Naive B cell (primary cell): ENCODE data around the gene THPO. TPM values are rescaled to one million over a fixed set of nuclear protein-coding genes. Genes with fewer than 3 reads are reported as not detected.
"Not testable (repeated sequence)": the region's sequence is repeated elsewhere in the genome, so short reads cannot be mapped to it uniquely, and the experiment has no call there.

ENCODE experiments used
- ATAC-seq, 2 donors: fragments of 150-1000 bp; cut with Tn5 transposase; 2 replicates each; pipeline ENCODE4 v1.10.0; 2021; ENCODE audit warnings: low read depth in 2 of 2, mild to moderate bottlenecking in 2 of 2, moderate library complexity in 2 of 2
- DNase-seq: peaks from one replicate; pipeline ENCODE4 v3.0.0; 2022
- H3K27ac Mint-ChIP-seq, 6 donors: one replicate each; pipeline ENCODE4 v1.8.0; 2020 to 2022; ENCODE audit warnings: mild to moderate bottlenecking in 6 of 6, mixed read lengths in 6 of 6, moderate library complexity in 5 of 6, inconsistent platforms in 2 of 6
- H3K27me3 Mint-ChIP-seq, 3 donors: one replicate each; pipeline ENCODE4 v1.8.0; 2021 to 2022; ENCODE audit warnings: mixed read lengths in 3 of 3, mild to moderate bottlenecking in 1 of 3
- H3K36me3 Mint-ChIP-seq, 2 donors: one replicate each; pipeline ENCODE4 v1.8.0; 2020 to 2022; ENCODE audit warnings: mixed read lengths in 2 of 2, inconsistent platforms in 1 of 2, mild to moderate bottlenecking in 1 of 2
- H3K4me1 Mint-ChIP-seq, 3 donors: one replicate each; pipeline ENCODE4 v1.8.0; 2020 to 2022; ENCODE audit warnings: mixed read lengths in 3 of 3, inconsistent platforms in 1 of 3, mild to moderate bottlenecking in 1 of 3, moderate library complexity in 1 of 3
- H3K4me3 Mint-ChIP-seq, 8 donors: one replicate each; pipeline ENCODE4 v1.8.0; 2020 to 2022; ENCODE audit warnings: mild to moderate bottlenecking in 8 of 8, mixed read lengths in 8 of 8, moderate library complexity in 8 of 8, inconsistent platforms in 2 of 8
- H3K9me3 Mint-ChIP-seq, 7 donors: one replicate each; pipeline ENCODE4 v1.8.0; 2020 to 2022; ENCODE audit warnings: mixed read lengths in 7 of 7, mild to moderate bottlenecking in 5 of 7, inconsistent platforms in 2 of 7, moderate library complexity in 1 of 7
- polyA plus RNA-seq, 6 donors: library from polyadenylated mRNA; unstranded; fragments of 300-500 nt; fragmentation: Illumina TruSeq; gene quantifications; one replicate each; pipeline ENCODE4 v1.2.3, GENCODE V29; 2021; ENCODE audit warnings: low read depth in 6 of 6

The THPO gene
- polyA plus RNA-seq, 6 donors from 2014 or later = not detected

DNA sequence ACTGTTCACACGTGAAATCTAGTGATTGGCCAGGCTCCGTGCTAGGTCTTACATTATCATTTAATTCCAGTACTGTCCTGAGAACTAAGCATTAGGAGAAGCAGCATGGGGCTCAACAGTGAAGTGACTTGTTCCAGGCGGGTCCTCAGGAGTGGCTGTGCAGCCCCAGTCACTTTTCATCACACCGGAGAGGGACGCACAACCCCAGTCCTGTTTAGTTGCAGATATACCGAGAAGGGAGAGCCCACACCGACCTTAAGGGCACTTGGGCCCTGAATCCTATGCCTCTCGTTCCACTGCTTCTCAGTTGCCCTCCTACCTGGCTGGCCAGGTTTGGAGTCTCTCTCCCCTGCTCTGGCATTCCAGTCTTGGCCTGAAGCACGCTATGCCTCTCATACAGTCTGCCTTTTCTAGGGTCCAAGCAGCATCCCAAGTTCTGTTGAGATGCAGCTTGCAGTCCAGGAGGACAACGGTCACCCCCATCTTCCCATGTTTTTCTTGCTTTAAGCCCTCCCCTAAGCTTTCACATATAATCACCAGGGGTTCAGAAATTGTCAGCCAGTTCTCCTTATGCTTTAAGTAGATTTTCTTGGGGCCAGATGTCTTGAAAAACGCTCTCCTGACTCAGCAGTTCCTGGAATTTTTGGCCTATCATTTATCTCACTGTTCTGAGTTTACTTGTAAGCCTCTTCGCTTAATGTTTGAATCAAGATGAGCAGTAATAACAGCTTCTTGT is 30.5 kb downstream of the THPO start:
- Mint-ChIP-seq H3K4me3 (no peak overlapping the region), H3K9me3 (no peaks in the 10 kb centered on the region), H3K27me3 (no peaks in the 10 kb centered on the region), H3K36me3 (peaks cover 0 to 4% of the 10 kb centered on the region in 2 donors), H3K4me1 (peaks cover 0 to 4% (median 0%) of the 10 kb centered on the region in 3 donors), H3K27ac (peak overlapping the region in 1 of 6 donors; percentile 62)
- no peak for DNase-seq
- no peak for ATAC-seq

DNA sequence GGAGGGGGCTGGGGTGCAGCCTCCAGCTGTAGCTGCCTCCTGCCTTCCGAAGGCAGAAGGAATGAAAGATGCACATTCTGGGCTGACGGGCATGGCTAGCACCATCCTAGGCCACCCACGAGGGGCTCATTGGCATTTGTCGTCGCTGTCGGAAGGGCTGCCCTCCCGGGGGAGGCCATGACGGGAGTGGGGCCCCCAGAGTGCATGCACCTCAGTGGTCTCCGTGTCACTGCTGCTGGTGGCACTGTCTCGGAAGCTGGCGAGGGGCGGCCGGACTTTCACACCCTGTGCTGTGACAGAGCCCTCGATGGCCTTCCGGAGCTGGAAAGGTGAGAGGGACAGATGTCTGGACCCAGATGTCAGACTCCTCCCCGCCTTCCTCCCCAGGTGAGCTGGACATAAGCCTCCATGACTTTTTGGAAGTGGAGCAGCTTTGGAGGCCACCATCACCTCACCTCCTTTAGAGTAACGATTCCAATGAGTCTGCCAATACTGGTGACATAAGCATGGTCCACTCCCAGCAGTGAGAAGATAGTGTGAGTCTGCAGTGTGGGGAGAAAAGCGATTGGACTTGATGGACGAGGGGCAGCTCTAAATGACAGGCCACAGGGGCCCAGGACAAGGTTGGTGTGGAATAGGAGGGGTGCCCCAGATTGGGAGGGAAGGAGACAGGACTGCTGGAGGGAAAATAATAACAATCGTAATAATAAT is 31.4 kb downstream of the THPO start:
- Mint-ChIP-seq H3K4me3 (no peak overlapping the region), H3K4me1 (peaks cover 0 to 4% (median 1%) of the 10 kb centered on the region in 3 donors), H3K9me3 (no peaks in the 10 kb centered on the region), H3K27ac (no peak overlapping the region), H3K36me3 (peaks cover 0 to 6% of the 10 kb centered on the region in 2 donors), H3K27me3 (no peaks in the 10 kb centered on the region)
- DNase-seq (no peak), ATAC-seq (no peak)

DNA sequence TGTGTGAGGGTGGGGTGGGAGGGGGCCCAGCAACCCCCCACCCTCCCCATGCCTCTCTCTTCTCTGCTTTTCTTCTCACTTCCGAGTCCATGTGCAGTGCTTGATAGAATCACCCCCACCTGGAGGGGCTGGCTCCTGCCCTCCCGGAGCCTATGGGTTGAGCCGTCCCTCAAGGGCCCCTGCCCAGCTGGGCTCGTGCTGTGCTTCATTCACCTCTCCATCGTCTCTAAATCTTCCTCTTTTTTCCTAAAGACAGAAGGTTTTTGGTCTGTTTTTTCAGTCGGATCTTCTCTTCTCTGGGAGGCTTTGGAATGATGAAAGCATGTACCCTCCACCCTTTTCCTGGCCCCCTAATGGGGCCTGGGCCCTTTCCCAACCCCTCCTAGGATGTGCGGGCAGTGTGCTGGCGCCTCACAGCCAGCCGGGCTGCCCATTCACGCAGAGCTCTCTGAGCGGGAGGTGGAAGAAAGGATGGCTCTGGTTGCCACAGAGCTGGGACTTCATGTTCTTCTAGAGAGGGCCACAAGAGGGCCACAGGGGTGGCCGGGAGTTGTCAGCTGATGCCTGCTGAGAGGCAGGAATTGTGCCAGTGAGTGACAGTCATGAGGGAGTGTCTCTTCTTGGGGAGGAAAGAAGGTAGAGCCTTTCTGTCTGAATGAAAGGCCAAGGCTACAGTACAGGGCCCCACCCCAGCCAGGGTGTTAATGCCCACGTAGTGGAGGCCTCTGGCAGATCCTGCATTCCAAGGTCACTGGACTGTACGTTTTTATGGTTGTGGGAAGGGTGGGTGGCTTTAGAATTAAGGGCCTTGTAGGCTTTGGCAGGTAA is 32.5 kb downstream of the THPO start:
- Mint-ChIP-seq H3K27ac (peak overlapping the region in 2 of 6 donors; percentile 16 to 60), H3K27me3 (no peaks in the 10 kb centered on the region), H3K4me1 (peaks cover 0 to 7% (median 1%) of the 10 kb centered on the region in 3 donors), H3K36me3 (peaks cover 0 to 6% of the 10 kb centered on the region in 2 donors), H3K4me3 (no peak overlapping the region), H3K9me3 (no peaks in the 10 kb centered on the region)
- no peak for DNase-seq
- peak in 1 of 2 donors; percentile 36 for ATAC-seq

DNA sequence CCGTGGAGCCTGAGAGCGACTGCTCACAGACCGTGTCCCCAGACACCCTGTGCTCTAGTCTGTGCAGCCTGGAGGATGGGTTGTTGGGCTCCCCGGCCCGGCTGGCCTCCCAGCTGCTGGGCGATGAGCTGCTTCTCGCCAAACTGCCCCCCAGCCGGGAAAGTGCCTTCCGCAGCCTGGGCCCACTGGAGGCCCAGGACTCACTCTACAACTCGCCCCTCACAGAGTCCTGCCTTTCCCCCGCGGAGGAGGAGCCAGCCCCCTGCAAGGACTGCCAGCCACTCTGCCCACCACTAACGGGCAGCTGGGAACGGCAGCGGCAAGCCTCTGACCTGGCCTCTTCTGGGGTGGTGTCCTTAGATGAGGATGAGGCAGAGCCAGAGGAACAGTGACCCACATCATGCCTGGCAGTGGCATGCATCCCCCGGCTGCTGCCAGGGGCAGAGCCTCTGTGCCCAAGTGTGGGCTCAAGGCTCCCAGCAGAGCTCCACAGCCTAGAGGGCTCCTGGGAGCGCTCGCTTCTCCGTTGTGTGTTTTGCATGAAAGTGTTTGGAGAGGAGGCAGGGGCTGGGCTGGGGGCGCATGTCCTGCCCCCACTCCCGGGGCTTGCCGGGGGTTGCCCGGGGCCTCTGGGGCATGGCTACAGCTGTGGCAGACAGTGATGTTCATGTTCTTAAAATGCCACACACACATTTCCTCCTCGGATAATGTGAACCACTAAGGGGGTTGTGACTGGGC is 33.3 kb downstream of the THPO start:
- DNase-seq (no peak), ATAC-seq (no peak)
- Mint-ChIP-seq H3K36me3 (peaks cover 0 to 6% of the 10 kb centered on the region in 2 donors), H3K4me1 (peaks cover 0 to 7% (median 1%) of the 10 kb centered on the region in 3 donors), H3K27ac (no peak overlapping the region), H3K4me3 (no peak overlapping the region), H3K9me3 (no peaks in the 10 kb centered on the region), H3K27me3 (no peaks in the 10 kb centered on the region)

DNA sequence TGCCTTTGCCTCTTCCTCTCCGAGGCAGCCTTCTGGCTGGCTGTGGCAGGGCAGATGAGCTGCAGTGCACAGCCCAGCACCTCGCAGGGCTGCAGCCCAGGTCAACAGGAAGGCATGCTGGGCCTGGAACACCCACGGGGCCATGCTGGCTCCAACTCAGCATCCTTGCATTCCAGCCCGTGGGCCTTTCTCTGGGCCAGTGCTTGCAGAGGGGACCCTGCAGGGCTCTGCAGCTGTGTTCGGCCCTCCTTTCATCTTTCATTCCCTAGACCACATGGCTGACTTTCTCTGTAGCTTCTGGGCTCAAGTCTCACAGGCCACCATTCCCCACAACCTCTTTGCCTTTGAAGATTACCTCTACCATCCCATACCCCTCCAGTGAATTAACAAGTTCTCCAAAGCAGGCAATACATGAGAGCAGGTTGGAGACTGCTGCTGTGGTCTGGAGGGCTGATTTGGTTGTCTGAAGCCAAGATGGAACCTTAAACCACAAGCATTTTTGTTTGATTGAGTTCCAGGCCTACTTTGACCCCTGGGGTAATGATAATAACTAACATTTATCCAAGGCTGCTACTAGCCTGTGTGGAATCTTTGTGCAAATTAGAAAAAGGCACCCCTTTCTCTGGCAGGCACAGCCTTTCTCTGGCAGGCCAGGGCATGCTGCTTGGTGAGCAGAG is 34.7 kb downstream of the THPO start:
- H3K9me3 Mint-ChIP-seq = no peaks in the 10 kb centered on the region
- DNase-seq (no peak), ATAC-seq (no peak)
- peaks cover 5 to 7% (median 6%) of the 10 kb centered on the region in 3 donors for H3K4me1 Mint-ChIP-seq
- peaks cover 0 to 5% (median 0%) of the 10 kb centered on the region in 3 donors for H3K27me3 Mint-ChIP-seq
- peak overlapping the region in 1 of 6 donors; percentile 26 for H3K27ac Mint-ChIP-seq
- H3K4me3 Mint-ChIP-seq = no peak overlapping the region
- H3K36me3 Mint-ChIP-seq = peaks cover 0 to 6% of the 10 kb centered on the region in 2 donors

DNA sequence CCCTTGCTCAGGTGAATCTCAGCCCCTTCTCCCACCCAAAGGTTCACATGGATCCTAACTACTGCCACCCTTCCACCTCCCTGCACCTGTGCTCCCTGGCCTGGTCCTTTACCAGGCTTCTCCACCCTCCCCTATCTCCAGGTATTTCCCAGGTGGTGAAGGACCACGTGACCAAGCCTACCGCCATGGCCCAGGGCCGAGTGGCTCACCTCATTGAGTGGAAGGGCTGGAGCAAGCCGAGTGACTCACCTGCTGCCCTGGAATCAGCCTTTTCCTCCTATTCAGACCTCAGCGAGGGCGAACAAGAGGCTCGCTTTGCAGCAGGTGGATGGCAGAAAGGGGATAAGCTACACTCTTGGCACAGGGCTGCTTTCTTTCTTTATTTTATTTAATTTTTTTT is 36.1 kb downstream of the THPO start:
- Mint-ChIP-seq H3K9me3 (no peaks in the 10 kb centered on the region), H3K36me3 (peaks cover 0 to 6% of the 10 kb centered on the region in 2 donors), H3K27ac (no peak overlapping the region), H3K27me3 (peaks cover 0 to 18% (median 0%) of the 10 kb centered on the region in 3 donors), H3K4me1 (peaks cover 15 to 18% (median 17%) of the 10 kb centered on the region in 3 donors), H3K4me3 (no peak overlapping the region)
- ATAC-seq = no peak
- no peak for DNase-seq

DNA sequence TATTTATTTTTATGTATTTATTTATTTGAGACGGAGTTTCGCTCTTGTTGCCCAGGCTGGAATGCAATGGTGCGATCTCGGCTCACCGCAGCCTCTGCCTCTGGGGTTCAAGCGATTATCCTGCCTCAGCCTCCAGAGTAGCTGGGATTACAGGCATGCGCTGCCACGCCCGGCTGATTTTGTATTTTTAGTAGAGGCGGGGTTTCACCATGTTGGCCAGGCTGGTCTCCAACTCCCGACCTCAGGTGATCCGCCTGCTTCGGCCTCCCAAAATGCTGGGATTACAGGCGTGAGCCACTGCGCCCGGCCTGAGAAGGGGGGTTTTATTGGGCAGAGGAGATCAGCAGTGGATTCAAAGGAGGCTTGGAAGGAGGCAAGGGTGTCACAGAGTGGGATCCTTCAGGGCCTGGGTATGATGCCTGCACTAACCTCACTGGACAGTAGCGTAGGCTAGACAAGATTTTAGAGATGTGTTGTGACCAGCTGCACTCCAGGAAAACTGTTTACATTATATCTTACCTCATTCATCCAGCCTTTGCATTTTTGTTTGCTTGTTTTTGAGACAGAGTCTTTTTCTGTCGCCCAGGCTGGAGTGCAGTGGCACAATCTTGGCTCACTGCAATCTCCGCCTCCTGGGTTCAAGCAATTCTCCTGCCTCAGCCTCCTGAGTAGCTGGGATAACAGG is 38.4 kb downstream of the THPO start:
- H3K9me3 Mint-ChIP-seq, ATAC-seq, H3K36me3 Mint-ChIP-seq, DNase-seq, H3K27ac Mint-ChIP-seq: not testable (repeated sequence)
- H3K4me1 Mint-ChIP-seq = peaks cover 18 to 30% (median 26%) of the 10 kb centered on the region in 3 donors
- peaks cover 0 to 18% (median 0%) of the 10 kb centered on the region in 3 donors for H3K27me3 Mint-ChIP-seq
- peak overlapping the region in 1 of 8 donors; percentile 42 for H3K4me3 Mint-ChIP-seq

DNA sequence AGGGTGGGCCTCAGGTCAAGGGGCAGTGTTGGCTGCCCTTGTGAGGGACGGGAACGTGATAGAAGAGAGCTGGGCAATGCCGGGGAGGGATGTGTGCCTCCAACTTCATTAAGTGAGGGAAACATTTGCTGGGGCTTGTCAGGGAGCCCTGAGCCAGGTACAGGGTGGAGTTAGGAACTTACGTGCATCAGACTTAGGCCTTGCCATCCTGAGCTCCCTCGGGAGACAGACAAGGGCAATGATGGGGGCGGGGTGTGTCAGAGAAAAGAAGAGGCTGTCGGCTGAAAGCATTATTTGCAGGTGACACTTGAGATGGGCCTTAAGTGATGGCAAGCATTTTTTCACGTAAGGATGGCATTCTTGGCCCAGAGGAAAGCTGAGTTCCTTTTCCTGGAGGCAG is 39.0 kb downstream of the THPO start:
- H3K9me3 Mint-ChIP-seq = no peaks in the 10 kb centered on the region

DNA sequence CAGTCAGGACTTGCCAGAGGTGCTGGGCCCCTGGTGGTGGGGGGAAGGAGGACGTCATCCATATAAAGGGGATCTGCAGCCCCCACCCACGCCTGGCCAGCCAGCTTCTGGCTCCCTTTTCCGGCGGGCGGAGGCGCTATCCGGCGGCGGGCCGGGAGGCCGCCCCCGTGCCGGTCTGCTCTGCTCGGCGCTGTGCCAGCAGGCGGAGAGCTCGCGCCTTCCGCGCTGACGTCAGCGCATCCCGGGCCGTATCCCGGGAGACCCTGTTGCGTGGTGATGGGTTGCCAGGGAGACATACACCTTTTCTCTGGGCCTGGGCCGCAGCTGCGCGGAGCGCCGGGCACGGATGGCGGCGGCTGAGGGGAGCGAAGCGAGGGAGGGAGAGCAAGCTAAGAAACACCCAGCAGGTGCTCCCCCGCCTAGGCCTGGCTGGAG is 39.5 kb downstream of the THPO start:
- no peak for DNase-seq
- H3K4me3 Mint-ChIP-seq = peak overlapping the region in 3 of 8 donors; percentile 20 to 48 (median 35)
- H3K4me1 Mint-ChIP-seq = peaks cover 22 to 32% (median 29%) of the 10 kb centered on the region in 3 donors
- H3K27me3 Mint-ChIP-seq = peaks cover 0 to 18% (median 0%) of the 10 kb centered on the region in 3 donors
- no peak overlapping the region for H3K27ac Mint-ChIP-seq
- no peaks in the 10 kb centered on the region for H3K9me3 Mint-ChIP-seq
- H3K36me3 Mint-ChIP-seq = peaks cover 1 to 6% of the 10 kb centered on the region in 2 donors
- peak in 1 of 2 donors; percentile 10 for ATAC-seq

More for the DNA sequence above, 39.0 kb downstream of the THPO start:
- ATAC-seq (no peak), DNase-seq (no peak)
- peaks cover 18 to 32% (median 26%) of the 10 kb centered on the region in 3 donors for H3K4me1 Mint-ChIP-seq
- peaks cover 0 to 6% of the 10 kb centered on the region in 2 donors for H3K36me3 Mint-ChIP-seq
- H3K27me3 Mint-ChIP-seq = peaks cover 0 to 18% (median 0%) of the 10 kb centered on the region in 3 donors
- H3K27ac Mint-ChIP-seq = peak overlapping the region in 2 of 6 donors; percentile 6 to 57
- peak overlapping the region in 2 of 8 donors; percentile 48 to 69 for H3K4me3 Mint-ChIP-seq

DNA sequence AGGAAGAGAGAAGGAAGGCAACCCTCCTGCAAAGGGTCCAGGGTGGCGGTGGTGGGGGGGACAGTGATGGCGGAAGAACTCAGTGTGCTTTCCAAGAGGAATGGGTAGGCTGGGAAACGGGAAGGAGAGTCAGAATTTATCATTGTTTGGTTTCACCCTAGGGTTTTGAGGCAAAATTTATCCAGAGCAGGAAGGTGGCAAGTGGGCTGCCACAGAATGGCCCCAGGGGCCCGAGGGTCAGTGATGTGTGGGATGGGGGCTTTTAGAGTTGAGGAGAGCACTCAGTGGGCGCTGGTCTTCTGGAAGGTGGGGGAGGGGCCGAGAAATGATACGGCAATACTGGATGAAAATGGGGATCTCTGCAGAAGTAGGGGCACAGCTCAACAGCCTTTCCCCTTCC is 40.0 kb downstream of the THPO start:
- H3K9me3 Mint-ChIP-seq = no peaks in the 10 kb centered on the region
- peak overlapping the region in 3 of 6 donors; percentile 9 to 93 (median 44) for H3K27ac Mint-ChIP-seq
- ATAC-seq = no peak
- peaks cover 0 to 18% (median 0%) of the 10 kb centered on the region in 3 donors for H3K27me3 Mint-ChIP-seq
- no peak for DNase-seq
- H3K4me3 Mint-ChIP-seq = peak overlapping the region in 6 of 8 donors; percentile 16 to 95 (median 32)
- peaks cover 28 to 32% (median 29%) of the 10 kb centered on the region in 3 donors for H3K4me1 Mint-ChIP-seq
- peaks cover 6 to 7% of the 10 kb centered on the region in 2 donors for H3K36me3 Mint-ChIP-seq

DNA sequence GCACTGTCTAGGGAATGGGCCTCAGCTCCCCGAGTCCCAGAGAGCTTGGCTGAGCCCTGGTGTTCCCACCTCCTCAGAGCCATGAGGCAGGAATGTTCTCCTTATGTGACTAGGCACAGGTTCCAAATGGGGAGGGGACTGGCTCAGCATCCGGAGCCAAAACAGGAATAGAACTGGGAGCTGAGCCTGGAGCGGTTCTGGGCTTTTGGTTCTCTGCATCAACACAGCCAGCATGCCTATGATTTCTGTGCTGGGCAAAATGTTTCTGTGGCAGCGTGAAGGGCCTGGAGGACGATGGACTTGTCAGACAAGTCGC is 40.6 kb downstream of the THPO start, which contains the start of gene FAM131A:
FAM131A (plus strand) TSS at position 202 of the 316 bp plus-strand sequence; CDS start at position 233, 31 bp downstream.
- no peak for ATAC-seq
- Mint-ChIP-seq H3K4me1 (peaks cover 29 to 32% (median 31%) of the 10 kb centered on the region in 3 donors), H3K4me3 (peak within 1 kb of the TSS; percentile 88 to 95 (median 94))

More for the DNA sequence above, 40.6 kb downstream of the THPO start, which contains the start of gene FAM131A:
- H3K27me3 Mint-ChIP-seq = peaks cover 0 to 18% (median 0%) of the 10 kb centered on the region in 3 donors
- H3K36me3 Mint-ChIP-seq = peaks cover under 1 to 12% of the 10 kb centered on the region in 2 donors
- no peaks in the 10 kb centered on the region for H3K9me3 Mint-ChIP-seq
- no peak for DNase-seq
- H3K27ac Mint-ChIP-seq = peak within 1 kb of the TSS; percentile 76 to 98 (median 96)
